Smooth muscle cell (in vitro differentiated cells): ENCODE measurements around the gene EEPD1. TPM values are rescaled to one million over a fixed set of nuclear protein-coding genes. Genes with fewer than 3 reads are reported as not detected.

Source experiments
- DNase-seq: peaks from one replicate; lab custom pipeline; 2025; ENCODE audit not compliant: unreplicated experiment; lab: John Stamatoyannopoulos, UW
- H2AFZ ChIP-seq: fragments of 200-600 bp; sonication (generic); 2 replicates; pipeline ENCODE4 v1.6.0; 2016; ENCODE audit warnings: antibody characterized with exemption, low read depth, mild to moderate bottlenecking
- H3F3A ChIP-seq: fragments of 200-600 bp; sonication (generic); 2 replicates; pipeline ENCODE4 v1.6.0; 2017; ENCODE audit warnings: antibody characterized with exemption, low read depth
- H3K27ac ChIP-seq: fragments of 200-600 bp; sonication (generic); 2 replicates; pipeline ENCODE4 v1.5.1; 2016; ENCODE audit warnings: low read depth, mild to moderate bottlenecking
- H3K27me3 ChIP-seq: fragments of 200-600 bp; sonication (generic); 2 replicates; pipeline ENCODE4 v1.6.1; 2016; ENCODE audit warnings: low read depth, mild to moderate bottlenecking
- H3K36me3 ChIP-seq: fragments of 200-600 bp; sonication (generic); 2 replicates; pipeline ENCODE4 v1.5.1; 2016; ENCODE audit warnings: low read depth
- H3K4me1 ChIP-seq: fragments of 200-600 bp; sonication (generic); 2 replicates; pipeline ENCODE4 v1.5.1; 2016; ENCODE audit warnings: low read depth
- H3K4me2 ChIP-seq: fragments of 200-600 bp; sonication (generic); 2 replicates; pipeline ENCODE4 v1.6.0; 2016; ENCODE audit warnings: mild to moderate bottlenecking
- H3K4me3 ChIP-seq: fragments of 200-600 bp; sonication (generic); 2 replicates; pipeline ENCODE4 v1.5.1; 2016; ENCODE audit warnings: mild to moderate bottlenecking
- H3K79me2 ChIP-seq: fragments of 200-600 bp; sonication (generic); 2 replicates; pipeline ENCODE4 v1.6.0; 2016; ENCODE audit warnings: low read depth, mild to moderate bottlenecking
- H3K9ac ChIP-seq: fragments of 200-600 bp; sonication (generic); 2 replicates; pipeline ENCODE4 v1.6.0; 2016; ENCODE audit warnings: low read depth
- H3K9me3 ChIP-seq: fragments of 200-600 bp; sonication (generic); replicated peaks from 2 replicates; pipeline ENCODE4 v1.5.1; 2016; ENCODE audit warnings: low read depth
- H4K20me1 ChIP-seq: fragments of 200-600 bp; sonication (generic); 2 replicates; pipeline ENCODE4 v1.6.0; 2016; ENCODE audit warnings: low read depth
- CTCF ChIP-seq: fragments of 200-600 bp; sonication (generic); IDR thresholded peaks from 2 replicates; pipeline ENCODE4 v1.5.1; 2017; ENCODE audit warnings: borderline replicate concordance, mild to moderate bottlenecking, antibody characterized with exemption; ENCODE audit not compliant: insufficient read depth, poor library complexity, severe bottlenecking
- WGBS: methylation state at CpG from one replicate; pipeline ENCODE4 v1.1.7; 2016; ENCODE audit warnings: low lambda C conversion rate; 5-methylcytosine and 5-hydroxymethylcytosine counted together
- polyA plus RNA-seq: library from polyadenylated mRNA; unstranded; fragments of >200 nt; fragmentation: Nextera tagmentation; extraction: Ambion mirVana; gene quantifications from 2 replicates; pipeline ENCODE4 v1.2.1, GENCODE V29; 2016
- total RNA-seq: library from RNA; depleted of rRNA; stranded (reverse); fragments of >200 nt; gene quantifications from 2 replicates; pipeline ENCODE4 v1.2.3, GENCODE V29; 2014

EEPD1 gene
- total and polyA plus RNA-seq, 2 experiments from 2014 or later, result 1.5 TPM

- Histone ChIP-seq H3F3A (no peaks in the 10 kb centered on the region), H3K9ac (no peak overlapping the region), H3K4me1 (peaks cover 27% of the 10 kb centered on the region), H3K79me2 (no peaks in the 10 kb centered on the region), H4K20me1 (no peaks in the 10 kb centered on the region), H2AFZ (no peak overlapping the region), H3K4me3 (no peak overlapping the region), H3K36me3 (no peaks in the 10 kb centered on the region), H3K4me2 (no peak overlapping the region), H3K27ac (no peak overlapping the region), H3K9me3 (no peaks in the 10 kb centered on the region), H3K27me3 (no peaks in the 10 kb centered on the region)
- 67% methylated on average over 6 of the region's 9 CpGs for WGBS
- TF ChIP-seq CTCF, result no peak
- no peak for DNase-seq
Measured at GRCh38 chr7:36299823-36300341, 146.8 kb downstream of the EEPD1 start.

- H3K27ac ChIP-seq, result no peak overlapping the region
- H4K20me1 ChIP-seq, result no peaks in the 10 kb centered on the region
- H3K79me2 ChIP-seq, result no peaks in the 10 kb centered on the region
- H3F3A ChIP-seq, result no peaks in the 10 kb centered on the region
- H3K9me3 ChIP-seq, result no peaks in the 10 kb centered on the region
- H3K9ac ChIP-seq, result no peak overlapping the region
- peaks cover 27% of the 10 kb centered on the region for H3K4me1 ChIP-seq
- WGBS, result 67% methylated on average over 9 of the region's 9 CpGs
- H3K4me2 ChIP-seq, result no peak overlapping the region
- DNase-seq, result no peak
- TF ChIP-seq CTCF, result no peak
- H3K4me3 ChIP-seq, result no peak overlapping the region
- no peak overlapping the region for H2AFZ ChIP-seq
- no peaks in the 10 kb centered on the region for H3K36me3 ChIP-seq
- no peaks in the 10 kb centered on the region for H3K27me3 ChIP-seq
Measured at GRCh38 chr7:36300696-36301350, 147.8 kb downstream of the EEPD1 start.

- Histone ChIP-seq H2AFZ (no peak overlapping the region), H3K4me3 (no peak overlapping the region), H3K9me3 (no peaks in the 10 kb centered on the region), H3K9ac (no peak overlapping the region), H3K4me1 (peaks cover 27% of the 10 kb centered on the region), H3K79me2 (no peaks in the 10 kb centered on the region), H3K27ac (peak overlapping the region; percentile 54), H3K27me3 (no peaks in the 10 kb centered on the region), H3F3A (no peaks in the 10 kb centered on the region), H3K4me2 (no peak overlapping the region), H3K36me3 (no peaks in the 10 kb centered on the region), H4K20me1 (no peaks in the 10 kb centered on the region)
- DNase-seq, result no peak
- no peak for TF ChIP-seq CTCF
- WGBS, result 63% methylated on average over 15 of the region's 15 CpGs
Measured at GRCh38 chr7:36301914-36302771, 149.1 kb downstream of the EEPD1 start.
